ENCODE data around the gene ACVR1. TPM values are rescaled to one million over a fixed set of nuclear protein-coding genes. Genes with fewer than 3 reads are reported as not detected.

Gene ACVR1
- total RNA-seq, 1 experiment from 2014 or later: 27.6 TPM

DNA sequence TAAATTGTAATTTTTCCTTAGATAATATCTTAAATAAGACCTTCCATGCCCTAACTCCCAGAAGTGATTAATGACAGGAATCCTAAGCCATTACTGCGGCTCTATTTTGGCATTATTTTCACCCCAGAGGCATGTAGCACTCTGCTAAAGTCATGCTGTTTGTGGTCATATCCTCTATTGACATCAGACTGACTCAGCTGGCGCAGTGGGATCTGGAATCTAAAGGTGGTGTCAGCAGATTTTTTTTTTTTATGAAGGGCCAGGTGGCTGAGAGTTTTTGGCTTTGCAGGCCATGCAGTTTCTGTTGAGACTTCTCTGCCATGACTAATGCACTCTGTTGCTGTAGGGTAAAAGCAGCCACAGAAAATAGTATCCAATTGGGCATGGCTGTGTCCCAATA lies 183.4 kb downstream of the ACVR1 start:
- TF ChIP-seq POLR2AphosphoS5 (IDR thresholded peaks at IDR 0.05; ENCODE audit: low read depth, low read length) (no peak), TCF7L2 (IDR thresholded peaks at IDR 0.05; ENCODE audit: low read depth, low read length) (no peak), SIN3A (IDR thresholded peaks at IDR 0.05; ENCODE audit: borderline replicate concordance, insufficient read depth, low read depth, low read length) (no peak)
- TF ChIP-seq, protein P1, sequence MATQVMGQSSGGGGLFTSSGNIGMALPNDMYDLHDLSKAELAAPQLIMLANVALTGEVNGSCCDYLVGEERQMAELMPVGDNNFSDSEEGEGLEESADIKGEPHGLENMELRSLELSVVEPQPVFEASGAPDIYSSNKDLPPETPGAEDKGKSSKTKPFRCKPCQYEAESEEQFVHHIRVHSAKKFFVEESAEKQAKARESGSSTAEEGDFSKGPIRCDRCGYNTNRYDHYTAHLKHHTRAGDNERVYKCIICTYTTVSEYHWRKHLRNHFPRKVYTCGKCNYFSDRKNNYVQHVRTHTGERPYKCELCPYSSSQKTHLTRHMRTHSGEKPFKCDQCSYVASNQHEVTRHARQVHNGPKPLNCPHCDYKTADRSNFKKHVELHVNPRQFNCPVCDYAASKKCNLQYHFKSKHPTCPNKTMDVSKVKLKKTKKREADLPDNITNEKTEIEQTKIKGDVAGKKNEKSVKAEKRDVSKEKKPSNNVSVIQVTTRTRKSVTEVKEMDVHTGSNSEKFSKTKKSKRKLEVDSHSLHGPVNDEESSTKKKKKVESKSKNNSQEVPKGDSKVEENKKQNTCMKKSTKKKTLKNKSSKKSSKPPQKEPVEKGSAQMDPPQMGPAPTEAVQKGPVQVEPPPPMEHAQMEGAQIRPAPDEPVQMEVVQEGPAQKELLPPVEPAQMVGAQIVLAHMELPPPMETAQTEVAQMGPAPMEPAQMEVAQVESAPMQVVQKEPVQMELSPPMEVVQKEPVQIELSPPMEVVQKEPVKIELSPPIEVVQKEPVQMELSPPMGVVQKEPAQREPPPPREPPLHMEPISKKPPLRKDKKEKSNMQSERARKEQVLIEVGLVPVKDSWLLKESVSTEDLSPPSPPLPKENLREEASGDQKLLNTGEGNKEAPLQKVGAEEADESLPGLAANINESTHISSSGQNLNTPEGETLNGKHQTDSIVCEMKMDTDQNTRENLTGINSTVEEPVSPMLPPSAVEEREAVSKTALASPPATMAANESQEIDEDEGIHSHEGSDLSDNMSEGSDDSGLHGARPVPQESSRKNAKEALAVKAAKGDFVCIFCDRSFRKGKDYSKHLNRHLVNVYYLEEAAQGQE (IDR thresholded peaks at IDR 0.05; ENCODE audit: insufficient read depth in 1 of 2, low read depth in 2 of 2, low read length in 1 of 2): no peak
- TF ChIP-seq, protein P2, sequence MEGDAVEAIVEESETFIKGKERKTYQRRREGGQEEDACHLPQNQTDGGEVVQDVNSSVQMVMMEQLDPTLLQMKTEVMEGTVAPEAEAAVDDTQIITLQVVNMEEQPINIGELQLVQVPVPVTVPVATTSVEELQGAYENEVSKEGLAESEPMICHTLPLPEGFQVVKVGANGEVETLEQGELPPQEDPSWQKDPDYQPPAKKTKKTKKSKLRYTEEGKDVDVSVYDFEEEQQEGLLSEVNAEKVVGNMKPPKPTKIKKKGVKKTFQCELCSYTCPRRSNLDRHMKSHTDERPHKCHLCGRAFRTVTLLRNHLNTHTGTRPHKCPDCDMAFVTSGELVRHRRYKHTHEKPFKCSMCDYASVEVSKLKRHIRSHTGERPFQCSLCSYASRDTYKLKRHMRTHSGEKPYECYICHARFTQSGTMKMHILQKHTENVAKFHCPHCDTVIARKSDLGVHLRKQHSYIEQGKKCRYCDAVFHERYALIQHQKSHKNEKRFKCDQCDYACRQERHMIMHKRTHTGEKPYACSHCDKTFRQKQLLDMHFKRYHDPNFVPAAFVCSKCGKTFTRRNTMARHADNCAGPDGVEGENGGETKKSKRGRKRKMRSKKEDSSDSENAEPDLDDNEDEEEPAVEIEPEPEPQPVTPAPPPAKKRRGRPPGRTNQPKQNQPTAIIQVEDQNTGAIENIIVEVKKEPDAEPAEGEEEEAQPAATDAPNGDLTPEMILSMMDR (IDR thresholded peaks at IDR 0.05): no peak
- POLR2A ChIA-PET: no interaction called here
- no peak for ATAC-seq

DNA sequence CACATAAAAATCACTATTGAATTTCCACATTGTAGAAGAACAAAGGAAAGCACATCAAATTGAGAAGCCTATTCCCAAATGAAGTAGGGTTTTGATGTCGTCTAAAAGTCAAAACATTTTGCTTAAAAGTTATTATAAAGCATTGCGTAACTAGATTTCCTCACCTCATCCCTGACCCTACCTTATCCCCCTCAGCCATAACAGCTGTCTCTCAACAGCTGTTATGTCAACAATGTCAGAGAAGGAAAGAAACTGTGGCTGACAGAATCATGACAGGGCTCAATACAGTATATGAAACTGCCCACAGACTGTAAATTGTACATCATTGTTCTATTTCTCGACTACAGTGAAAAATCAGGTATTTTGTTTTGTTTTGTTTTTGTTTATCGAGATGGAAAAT lies 184.4 kb downstream of the ACVR1 start:
- Histone ChIP-seq H3K4me1 (ENCODE audit: control insufficient read depth, insufficient read depth, low read length) (no peaks in the 10 kb centered on the region), H3K27ac (ENCODE audit: low read length) (no peak overlapping the region), H3K36me3 (ENCODE audit: control insufficient read depth, insufficient read depth, low read length) (no peaks in the 10 kb centered on the region), H3K27me3 (ENCODE audit: control insufficient read depth, insufficient read depth, low read length) (no peaks in the 10 kb centered on the region), H3K4me3 (ENCODE audit: low read depth in 2 of 2, low read length in 2 of 2) (no peak overlapping the region), H3K9me3 (ENCODE audit: control insufficient read depth, insufficient read depth, low read depth, low read length) (no peaks in the 10 kb centered on the region)
- no peak for DNase-seq (ENCODE audit: low read depth, low spot score)
- BruUV-seq (replicated peaks): no TSS peak
- in situ Hi-C loops (cut with HindIII; ENCODE audit: low pct_unique_long_range_greater_than_20kb, low sequenced_read_pairs) (no loop called here), intact Hi-C loops (cut with micrococcal nuclease; ENCODE audit: unreplicated experiment) (no loop called here)
- no peak for ATAC-seq
- ChIA-PET CTCF (no interaction called here), POLR2A (no interaction called here)
- TF ChIP-seq, protein P1 (IDR thresholded peaks at IDR 0.05; ENCODE audit: insufficient read depth in 1 of 2, low read depth in 2 of 2, low read length in 1 of 2): no peak
- TF ChIP-seq SIN3A (IDR thresholded peaks at IDR 0.05; ENCODE audit: borderline replicate concordance, insufficient read depth, low read depth, low read length) (no peak), POLR2AphosphoS5 (IDR thresholded peaks at IDR 0.05; ENCODE audit: low read depth, low read length) (no peak), TCF7L2 (IDR thresholded peaks at IDR 0.05; ENCODE audit: low read depth, low read length) (no peak)
- TF ChIP-seq, protein P2 (IDR thresholded peaks at IDR 0.05): no peak

More for the DNA sequence above, 183.4 kb downstream of the ACVR1 start:
- Histone ChIP-seq H3K27ac (ENCODE audit: low read length) (no peak overlapping the region), H3K4me3 (ENCODE audit: low read depth in 2 of 2, low read length in 2 of 2) (no peak overlapping the region), H3K27me3 (ENCODE audit: control insufficient read depth, insufficient read depth, low read length) (no peaks in the 10 kb centered on the region), H3K36me3 (ENCODE audit: control insufficient read depth, insufficient read depth, low read length) (no peaks in the 10 kb centered on the region), H3K9me3 (ENCODE audit: control insufficient read depth, insufficient read depth, low read depth, low read length) (no peaks in the 10 kb centered on the region), H3K4me1 (ENCODE audit: control insufficient read depth, insufficient read depth, low read length) (no peaks in the 10 kb centered on the region)
- no TSS peak for BruUV-seq (replicated peaks)
- intact Hi-C loops (cut with micrococcal nuclease; ENCODE audit: unreplicated experiment): no loop called here
- DNase-seq (ENCODE audit: low read depth, low spot score): peak; percentile 61
- CTCF ChIA-PET: no interaction called here
- in situ Hi-C loops (cut with HindIII; ENCODE audit: low pct_unique_long_range_greater_than_20kb, low sequenced_read_pairs): no loop called here

Measured in Panc1 (cell line).